Stomach (tissue), 4 donors: Measurements from ENCODE around the gene NWD2.

Experiments used
- EP300 ChIP-seq: sonication (generic); formaldehyde crosslinking; IDR thresholded peaks from one replicate; pipeline ENCODE4 v1.6.1; 2017; ENCODE audit warnings: antibody characterized with exemption
- POLR2A ChIP-seq, 4 donors: fragments of 450-650 bp; IDR thresholded peaks; one replicate each; pipeline ENCODE4 v1.6.1; 2016; ENCODE audit warnings: antibody characterized with exemption in 4 of 4, control low read depth in 2 of 4, mild to moderate bottlenecking in 1 of 4, moderate library complexity in 1 of 4
- TF ChIP-seq, protein P1 (sequence below), 7 experiments: fragments of 450-650 bp in 4 of 7; fragments of 200-600 bp in 3 of 7; sonication (generic) in 3 of 7; IDR thresholded peaks; one replicate each; pipeline ENCODE4 v1.5.1; 2016 to 2019; ENCODE audit warnings: antibody characterized with exemption in 7 of 7, control low read depth in 2 of 7, mild to moderate bottlenecking in 1 of 7

DNA sequence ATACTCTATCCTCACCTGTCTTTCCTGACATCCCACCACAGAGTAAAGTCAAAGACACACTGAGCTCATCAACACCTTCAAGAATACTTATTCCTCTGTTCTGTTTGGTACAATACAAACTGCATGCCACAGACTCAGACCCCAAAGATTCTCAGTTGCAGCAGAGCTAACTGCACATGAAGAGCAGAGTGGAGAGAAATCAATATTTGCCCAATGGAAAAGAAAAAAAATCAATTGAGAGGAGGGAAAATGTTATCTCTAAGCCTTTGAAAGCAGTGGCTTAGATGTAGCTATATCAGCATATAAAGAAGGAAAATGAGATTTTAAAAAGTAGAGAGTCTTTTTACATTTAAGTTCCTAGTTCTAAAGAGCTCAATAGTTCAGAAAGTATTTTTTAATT, 180.2 kb downstream of the NWD2 start:
- TF ChIP-seq, protein P1, sequence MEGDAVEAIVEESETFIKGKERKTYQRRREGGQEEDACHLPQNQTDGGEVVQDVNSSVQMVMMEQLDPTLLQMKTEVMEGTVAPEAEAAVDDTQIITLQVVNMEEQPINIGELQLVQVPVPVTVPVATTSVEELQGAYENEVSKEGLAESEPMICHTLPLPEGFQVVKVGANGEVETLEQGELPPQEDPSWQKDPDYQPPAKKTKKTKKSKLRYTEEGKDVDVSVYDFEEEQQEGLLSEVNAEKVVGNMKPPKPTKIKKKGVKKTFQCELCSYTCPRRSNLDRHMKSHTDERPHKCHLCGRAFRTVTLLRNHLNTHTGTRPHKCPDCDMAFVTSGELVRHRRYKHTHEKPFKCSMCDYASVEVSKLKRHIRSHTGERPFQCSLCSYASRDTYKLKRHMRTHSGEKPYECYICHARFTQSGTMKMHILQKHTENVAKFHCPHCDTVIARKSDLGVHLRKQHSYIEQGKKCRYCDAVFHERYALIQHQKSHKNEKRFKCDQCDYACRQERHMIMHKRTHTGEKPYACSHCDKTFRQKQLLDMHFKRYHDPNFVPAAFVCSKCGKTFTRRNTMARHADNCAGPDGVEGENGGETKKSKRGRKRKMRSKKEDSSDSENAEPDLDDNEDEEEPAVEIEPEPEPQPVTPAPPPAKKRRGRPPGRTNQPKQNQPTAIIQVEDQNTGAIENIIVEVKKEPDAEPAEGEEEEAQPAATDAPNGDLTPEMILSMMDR (IDR thresholded peaks at IDR 0.05) = no peak
- TF ChIP-seq POLR2A (IDR thresholded peaks at IDR 0.05) (no peak), EP300 (no peak)
